Measurements from ENCODE around the gene ZNF787. TPM values are rescaled to one million over a fixed set of nuclear protein-coding genes. Genes with fewer than 3 reads are reported as not detected.

ZNF787 gene
- total and polyA plus RNA-seq, 2 of the 13 experiments (the other 11 are each of a cell fraction or from before 2014, with no cell fraction given): 15.1 to 42.8 TPM

GRCh38 chr19:56087647-56088496 lies 33.2 kb downstream of the ZNF787 start:
- H3K4me3 ChIP-seq (replicated peaks in 1 of 3; ENCODE audit: insufficient read depth in 1 of 3, low read depth in 2 of 3, low read length in 3 of 3): no peak overlapping the region
- ChIA-PET CTCF (ENCODE audit: low intra/inter-chr PET ratio, low total read pairs) (no interaction called here), POLR2A (no interaction called here)
- peaks cover 38% of the 10 kb centered on the region for H4K20me1 ChIP-seq (ENCODE audit: insufficient read depth, low read length)
- BruUV-seq (replicated peaks): no TSS peak
- no peak for TF ChIP-seq RFX3 (CRISPR knock-in tag; IDR thresholded peaks at IDR 0.05)
- no peak for TF ChIP-seq ATF6 (CRISPR knock-in tag; conservative IDR thresholded peaks at IDR 0.05)
- TF ChIP-seq MED8 (CRISPR knock-in tag; IDR thresholded peaks at IDR 0.05; ENCODE audit: insufficient replicate concordance): no peak
- TF ChIP-seq NFKB2 (CRISPR knock-in tag; IDR thresholded peaks at IDR 0.05; ENCODE audit: borderline replicate concordance): no peak
- in situ Hi-C loops (cut with HindIII; ENCODE audit: extremely low pct_ligation_motif_present, low pct_unique_long_range_greater_than_20kb) (no loop called here), intact Hi-C loops (cut with micrococcal nuclease; ENCODE audit: unreplicated experiment) (no loop called here)
- no peak overlapping the region for H2AFZ ChIP-seq (ENCODE audit: low read length)
- H3K79me2 ChIP-seq (ENCODE audit: insufficient read depth, low read length): peaks cover 22% of the 10 kb centered on the region
- WGBS (ENCODE audit: low lambda C conversion rate): 97% methylated on average over 100 of the region's 104 CpGs
- peaks cover 15 to 41% of the 10 kb centered on the region in 2 experiments for H3K36me3 ChIP-seq (replicated peaks in 1 of 2; ENCODE audit: control insufficient read depth in 1 of 2, insufficient read depth in 2 of 2, low read length in 2 of 2)
- FAIRE-seq (no peak), DNase-seq (ENCODE audit: low spot score) (no peak), ATAC-seq (no peak)
- H3K27me3 ChIP-seq (ENCODE audit: control insufficient read depth in 1 of 2, insufficient read depth in 2 of 2, low read length in 2 of 2): no peaks in the 10 kb centered on the region
- no peak overlapping the region for H3K4me2 ChIP-seq (ENCODE audit: low read depth, low read length)
- no peaks in the 10 kb centered on the region for H3K4me1 ChIP-seq (ENCODE audit: insufficient read depth, low read length)
- H3K9me3 ChIP-seq (ENCODE audit: low read length): 0 out of 2 replicates have a peak, but pooled peaks cover 4% of the 10 kb centered on the region
- H3K9ac ChIP-seq (ENCODE audit: insufficient read depth, low read depth, low read length): no peak overlapping the region
- no peak overlapping the region for H3K27ac ChIP-seq (ENCODE audit: extremely low read length, insufficient read depth, low read length)

Data from HepG2 (cell line).